H54 (cell line): ENCODE data around the gene SPO11.

Source experiments
- DNase-seq: peaks from one replicate; pipeline ENCODE4 v3.0.0; 2011; ENCODE audit warnings: low spot score, mixed read lengths; ENCODE audit not compliant: insufficient read length
- FAIRE-seq: peaks from 3 replicates; lab custom pipeline; 2011; peaks lifted over from hg19 to GRCh38; lab: Jason Lieb, UNC
- POLR2A ChIP-seq: IDR thresholded peaks from 2 replicates; pipeline ENCODE4 v1.6.1; 2011; ENCODE audit warnings: low read depth, mild to moderate bottlenecking, low read length

The SPO11 gene

DNA sequence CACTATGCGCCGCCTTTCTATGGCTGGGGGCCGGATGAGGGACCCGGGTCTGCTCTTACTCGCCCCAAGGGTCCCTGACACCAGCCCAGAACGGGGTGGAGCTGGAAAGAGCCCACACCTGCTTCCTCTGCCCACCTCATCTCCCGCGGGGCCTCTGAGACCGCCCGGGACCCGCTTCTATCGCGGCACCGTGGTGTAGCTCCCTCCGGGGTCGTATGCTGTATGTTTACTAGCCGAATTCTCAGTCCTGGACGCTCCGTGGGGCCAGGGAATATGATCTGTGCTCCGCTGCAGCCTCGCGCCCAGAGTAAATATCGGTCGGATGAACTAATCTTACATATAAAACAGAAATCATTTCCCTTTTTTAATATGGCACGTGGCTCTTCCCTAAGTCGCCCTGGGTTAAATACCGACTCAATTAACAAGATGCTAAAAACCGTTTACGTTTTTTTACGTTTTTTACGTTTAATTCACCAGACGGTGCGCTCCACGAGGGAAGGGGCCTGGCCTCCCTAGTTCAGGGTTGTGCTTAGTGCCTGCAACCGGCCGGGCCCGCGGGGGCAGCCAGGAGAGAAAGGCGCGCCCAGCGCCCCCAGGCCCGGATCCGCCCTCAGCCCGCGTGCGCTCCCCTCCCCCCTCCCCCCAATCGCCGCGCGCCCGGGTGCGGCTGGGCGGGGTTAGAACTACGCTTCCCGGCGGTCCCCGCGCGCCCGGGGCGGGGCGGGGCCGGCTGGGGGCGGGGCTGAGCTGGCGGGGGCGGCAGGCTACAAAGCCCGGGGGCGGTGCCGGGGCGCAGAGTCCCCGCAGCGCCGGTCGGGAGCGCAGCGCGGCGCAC lies 61.2 kb downstream of the SPO11 start, which contains the start of gene RBM38:
TSS of gene RBM38 (plus strand) at position 793 of the 835 bp plus-strand sequence. CDS start 186 bp downstream, outside the sequence.
- DNase-seq (peak; percentile 89), FAIRE-seq (no peak)
- TF ChIP-seq POLR2A, result no peak

DNA sequence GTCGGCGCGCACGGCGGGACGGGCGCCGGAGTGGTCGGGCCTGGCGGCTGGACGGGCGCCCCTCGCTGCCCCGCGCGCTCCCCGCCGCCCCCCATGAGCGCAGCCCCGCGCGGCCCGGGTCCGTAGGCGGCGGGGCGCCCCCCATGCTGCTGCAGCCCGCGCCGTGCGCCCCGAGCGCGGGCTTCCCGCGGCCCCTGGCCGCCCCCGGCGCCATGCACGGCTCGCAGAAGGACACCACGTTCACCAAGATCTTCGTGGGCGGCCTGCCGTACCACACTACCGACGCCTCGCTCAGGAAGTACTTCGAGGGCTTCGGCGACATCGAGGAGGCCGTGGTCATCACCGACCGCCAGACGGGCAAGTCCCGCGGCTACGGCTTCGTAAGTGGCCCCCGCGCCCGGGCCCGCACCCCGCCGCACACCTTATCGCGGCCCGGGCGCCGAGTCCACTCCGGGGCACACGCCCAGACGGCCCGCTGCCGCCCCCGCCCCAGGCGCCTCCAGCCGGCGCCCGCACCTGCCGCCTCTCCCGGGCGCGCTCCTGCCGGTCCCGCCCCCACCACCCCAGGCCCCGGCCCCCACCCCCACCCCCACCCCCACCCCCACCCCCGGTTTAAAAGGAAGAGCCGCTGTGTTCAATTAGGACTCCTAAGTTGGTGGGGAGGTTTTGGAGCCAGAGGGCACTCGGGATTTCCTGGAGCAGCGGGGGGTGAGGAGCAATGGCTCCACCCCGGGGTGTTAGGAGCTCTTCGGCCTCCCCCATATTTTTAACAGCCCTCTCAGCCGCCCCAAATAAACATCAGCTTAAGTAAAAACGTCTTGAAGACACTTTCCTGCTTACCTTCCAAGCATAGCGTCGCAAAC lies 62.1 kb downstream of the SPO11 start:
- DNase-seq (peak; percentile 67), FAIRE-seq (no peak)
- TF ChIP-seq POLR2A, result peak; percentile 73

DNA sequence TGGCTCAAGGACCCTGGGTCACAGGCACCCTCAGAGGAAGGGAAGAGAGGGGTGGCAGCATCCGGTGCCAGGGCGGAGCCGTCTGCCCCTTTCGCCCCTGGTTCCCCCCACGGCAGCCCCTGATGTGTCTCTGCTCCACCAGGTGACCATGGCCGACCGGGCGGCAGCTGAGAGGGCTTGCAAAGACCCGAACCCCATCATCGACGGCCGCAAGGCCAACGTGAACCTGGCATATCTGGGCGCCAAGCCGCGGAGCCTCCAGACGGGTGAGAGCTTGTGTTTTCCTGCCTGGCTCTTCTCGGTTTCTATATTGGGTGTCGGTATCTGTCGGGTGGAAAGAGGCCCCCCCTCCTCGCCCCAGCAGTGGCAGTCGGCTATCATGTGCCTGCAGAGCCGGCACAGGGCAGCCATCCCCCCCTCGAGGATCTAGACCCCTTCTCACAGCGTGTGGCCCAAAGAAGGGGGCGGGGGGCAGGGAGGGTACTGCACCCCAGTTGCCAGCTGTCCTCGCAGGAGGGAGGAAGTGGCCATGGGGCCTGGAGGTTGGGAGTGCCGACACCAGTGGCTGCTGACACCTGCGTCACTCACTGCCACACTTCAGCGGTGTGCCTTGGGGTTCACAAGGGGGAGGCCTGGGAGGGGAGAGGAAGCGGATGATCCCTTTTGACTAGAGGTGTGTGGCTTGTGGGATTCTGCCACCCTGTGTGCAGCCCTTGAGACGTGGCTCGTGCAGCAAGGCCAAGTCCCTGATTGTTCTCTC lies 63.1 kb downstream of the SPO11 start:
- no peak for DNase-seq
- FAIRE-seq, result no peak
- no peak for TF ChIP-seq POLR2A
